GM13976 (cell line): ENCODE measurements around the gene GIGYF1.

ENCODE experiments used
- DNase-seq: peaks from one replicate; pipeline ENCODE4 v3.0.0; 2012; ENCODE audit warnings: low spot score
- in situ Hi-C: fragments of 300-500 bp; cut with MboI; formaldehyde crosslinking; loops from one replicate; pipeline ENCODE4 v1.12.0; 2022; ENCODE audit warnings: low sequenced_read_pairs, mixed read lengths, inconsistent platforms; ENCODE audit not compliant: unreplicated experiment
- TF ChIP-seq, protein P1 (sequence below): IDR thresholded peaks from 2 replicates; pipeline ENCODE4 v1.5.1; 2012; ENCODE audit warnings: borderline replicate concordance, mild to moderate bottlenecking; ENCODE audit not compliant: insufficient read depth; ENCODE audit errors: extremely low read depth, missing control alignments, control extremely low read depth

Gene GIGYF1

DNA sequence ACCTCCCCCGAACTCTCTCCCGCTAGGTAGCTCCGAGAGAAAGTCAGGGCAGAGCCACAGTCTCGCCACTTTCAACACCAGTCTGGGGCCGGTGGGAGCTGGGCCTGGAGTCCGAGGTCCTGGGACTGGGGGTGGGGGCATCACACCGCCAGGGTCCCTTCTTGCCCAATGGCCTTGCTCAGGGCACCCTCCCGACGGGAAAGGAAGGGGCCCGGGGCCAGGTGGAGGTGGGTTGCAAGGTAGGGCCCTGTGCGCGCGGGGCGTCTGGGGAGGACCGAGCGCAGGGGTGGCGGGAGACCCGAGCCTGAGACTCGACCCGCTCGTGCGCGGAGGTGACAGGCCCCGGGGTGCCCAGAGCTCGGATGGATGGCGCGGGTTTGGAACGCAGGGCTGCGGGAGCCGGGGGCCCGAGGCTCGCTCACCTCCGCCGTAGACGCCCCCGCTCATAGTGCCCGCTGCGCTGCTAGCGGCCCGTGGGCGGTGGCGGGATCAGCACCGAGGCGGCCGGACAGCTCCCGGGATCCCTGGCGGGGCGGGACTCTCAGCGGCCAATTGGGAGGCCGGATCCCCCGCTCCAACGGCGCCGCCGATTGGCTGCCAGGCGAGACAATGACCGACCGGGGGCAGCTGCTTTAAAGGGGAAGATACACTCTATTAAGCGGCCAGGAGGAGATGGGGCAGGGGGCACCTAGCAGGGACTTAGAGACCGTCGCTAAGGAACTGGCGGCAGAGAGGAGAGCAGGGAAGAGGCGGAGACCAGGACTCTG is 38.0 kb downstream of the GIGYF1 start, which contains the start of gene ACTL6B:
Gene ACTL6B, minus strand, starts transcription at position 541 of the 767 bp plus-strand sequence. Its CDS starts 94 bp downstream, at position 447.
- DNase-seq, result peak; percentile 74
- in situ Hi-C loops, result no loop called here
- TF ChIP-seq, protein P1, sequence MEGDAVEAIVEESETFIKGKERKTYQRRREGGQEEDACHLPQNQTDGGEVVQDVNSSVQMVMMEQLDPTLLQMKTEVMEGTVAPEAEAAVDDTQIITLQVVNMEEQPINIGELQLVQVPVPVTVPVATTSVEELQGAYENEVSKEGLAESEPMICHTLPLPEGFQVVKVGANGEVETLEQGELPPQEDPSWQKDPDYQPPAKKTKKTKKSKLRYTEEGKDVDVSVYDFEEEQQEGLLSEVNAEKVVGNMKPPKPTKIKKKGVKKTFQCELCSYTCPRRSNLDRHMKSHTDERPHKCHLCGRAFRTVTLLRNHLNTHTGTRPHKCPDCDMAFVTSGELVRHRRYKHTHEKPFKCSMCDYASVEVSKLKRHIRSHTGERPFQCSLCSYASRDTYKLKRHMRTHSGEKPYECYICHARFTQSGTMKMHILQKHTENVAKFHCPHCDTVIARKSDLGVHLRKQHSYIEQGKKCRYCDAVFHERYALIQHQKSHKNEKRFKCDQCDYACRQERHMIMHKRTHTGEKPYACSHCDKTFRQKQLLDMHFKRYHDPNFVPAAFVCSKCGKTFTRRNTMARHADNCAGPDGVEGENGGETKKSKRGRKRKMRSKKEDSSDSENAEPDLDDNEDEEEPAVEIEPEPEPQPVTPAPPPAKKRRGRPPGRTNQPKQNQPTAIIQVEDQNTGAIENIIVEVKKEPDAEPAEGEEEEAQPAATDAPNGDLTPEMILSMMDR, result no peak

DNA sequence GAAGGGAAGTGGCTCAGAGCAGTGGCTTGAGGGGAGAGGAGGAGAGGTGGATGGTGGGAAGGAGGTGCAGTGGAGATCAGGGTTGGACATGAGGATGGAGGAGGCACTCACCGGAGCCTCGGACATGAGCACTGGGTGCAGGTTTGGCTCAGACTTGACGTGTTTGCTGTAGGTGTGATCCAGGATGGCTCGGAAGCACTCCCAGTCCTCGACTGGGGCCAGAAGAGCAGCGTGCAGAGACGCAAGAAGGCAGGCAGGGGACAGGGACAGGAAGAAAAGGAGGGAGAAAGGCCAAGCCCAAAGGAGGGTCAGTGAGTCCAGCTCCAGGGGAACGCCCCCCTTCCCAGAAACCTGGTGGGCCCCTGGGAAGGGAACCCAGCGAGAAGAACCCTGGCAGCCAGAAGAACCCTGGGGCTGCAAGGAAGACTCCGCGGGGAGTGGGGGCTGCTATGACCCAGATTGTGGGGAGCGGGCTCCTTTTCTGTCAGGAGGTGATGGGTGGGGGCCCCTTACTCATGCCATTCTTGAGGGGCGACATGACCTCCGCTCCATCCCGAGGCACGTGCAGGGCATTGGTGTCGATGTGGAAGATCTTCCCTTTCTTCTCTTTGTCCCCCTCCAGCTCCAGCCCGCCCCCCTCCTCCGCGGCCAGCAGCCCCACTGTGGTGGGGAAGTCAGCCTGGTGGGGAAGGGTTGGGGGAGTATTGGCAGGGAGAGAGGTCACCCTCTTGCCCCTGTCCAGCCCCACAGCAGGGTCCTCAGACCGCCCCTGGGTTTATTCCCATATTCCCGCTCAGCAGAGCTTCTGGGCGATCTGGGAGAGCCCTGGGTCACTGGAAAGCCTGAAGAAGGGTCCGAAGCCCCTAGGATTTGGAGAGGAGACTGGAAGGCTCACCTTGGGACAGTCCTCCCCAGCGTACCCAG is 38.9 kb downstream of the GIGYF1 start:
- DNase-seq, result peak; percentile 39
- TF ChIP-seq, protein P1, result no peak
- in situ Hi-C loops, result no loop called here

DNA sequence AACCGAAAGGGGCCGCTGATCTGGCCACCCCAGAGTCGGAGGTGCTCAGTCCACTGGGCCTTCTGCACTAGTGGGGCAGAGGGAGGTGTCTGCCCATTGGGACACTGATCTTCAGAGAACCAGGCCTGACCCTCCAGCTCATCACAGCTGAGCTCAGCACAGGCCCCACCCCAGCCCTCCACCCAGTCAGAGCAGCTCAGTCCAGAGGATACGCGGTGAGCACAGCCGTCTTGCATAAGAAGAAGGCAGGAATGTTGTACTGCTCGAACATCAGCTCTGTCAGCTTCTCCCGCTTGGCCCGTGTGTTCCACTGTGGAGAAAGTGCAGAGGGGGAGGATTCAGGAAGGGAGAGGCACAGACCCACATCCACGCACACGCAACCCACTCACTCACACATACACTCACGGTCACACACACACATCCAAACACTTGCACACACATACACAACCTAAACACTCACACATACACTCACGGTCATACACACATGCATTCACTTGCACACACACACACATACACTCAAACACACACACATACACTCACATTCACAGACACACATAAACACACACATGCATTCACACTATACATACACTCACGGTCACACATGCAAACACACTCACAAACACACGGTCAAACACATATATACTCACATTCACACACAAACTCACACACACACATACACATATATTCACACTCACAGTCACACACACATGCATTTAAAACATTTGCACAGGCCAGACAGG is 44.1 kb downstream of the GIGYF1 start:
- in situ Hi-C loops, result no loop called here
- TF ChIP-seq, protein P1, result no peak
- no peak for DNase-seq

DNA sequence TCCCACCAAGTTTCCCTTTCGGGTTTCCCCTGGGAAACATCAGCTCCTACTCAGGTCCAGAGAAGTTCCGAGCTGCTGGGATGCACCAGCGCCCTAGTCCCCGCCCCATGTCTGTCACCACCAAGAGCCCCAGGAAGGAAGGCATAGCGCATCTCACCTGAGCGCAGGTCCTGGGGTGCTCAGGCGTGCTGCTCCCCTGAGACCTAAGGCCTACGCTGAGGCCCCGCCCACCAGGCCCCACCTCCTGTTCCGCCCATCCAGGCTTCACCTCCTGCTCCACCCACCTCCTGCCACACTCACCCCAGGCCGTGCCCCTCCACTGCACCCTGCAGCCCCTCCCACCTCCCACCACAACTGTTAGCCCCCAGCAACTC is 51.5 kb downstream of the GIGYF1 start:
- DNase-seq, result peak; percentile 89
- in situ Hi-C loops, result no loop called here
- TF ChIP-seq, protein P1, result no peak

DNA sequence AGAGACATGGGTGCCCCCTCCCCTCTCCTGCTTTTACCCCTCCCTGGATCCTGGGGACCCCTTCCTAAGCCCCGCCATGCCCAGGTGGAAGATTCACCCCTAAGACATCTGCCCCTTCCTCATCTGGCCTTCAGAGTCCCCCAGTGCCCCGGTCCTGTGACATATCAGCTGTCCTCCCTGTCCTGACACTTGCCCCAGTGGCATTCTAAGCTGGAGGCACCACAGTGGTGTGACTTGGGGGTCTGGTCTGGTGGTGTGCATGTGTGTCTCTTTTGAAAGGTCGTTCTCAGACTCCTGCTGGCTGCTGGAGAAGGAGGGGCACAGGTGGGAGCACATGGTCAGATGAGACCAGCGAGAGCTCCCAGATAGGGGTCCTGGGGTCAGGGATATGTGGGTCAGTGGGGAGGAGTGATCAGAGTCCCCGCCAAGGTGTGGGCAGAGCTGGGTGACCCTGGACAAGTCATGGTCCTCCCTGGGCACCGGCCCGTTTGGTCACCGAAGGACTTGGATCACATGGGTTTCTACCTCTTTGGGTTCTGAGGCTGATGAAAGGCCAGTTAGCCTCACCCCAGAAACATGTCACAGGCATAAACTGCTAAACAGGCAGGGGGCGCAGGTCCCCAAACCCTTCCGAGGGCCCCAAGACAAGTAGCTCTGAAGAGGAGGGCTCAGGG is 52.1 kb downstream of the GIGYF1 start:
- TF ChIP-seq, protein P1, result no peak
- in situ Hi-C loops, result no loop called here
- peak; percentile 59 for DNase-seq
